NCI-H2227 (cell line): ENCODE measurements around the gene SPTBN1.
A peak's percentile ranks its signal among the peaks of the same experiment; 100 is the strongest.
"Not testable (repeated sequence)": the region's sequence is repeated elsewhere in the genome, so short reads cannot be mapped to it uniquely, and the experiment has no call there.

Experiments used
- DNase-seq: peaks from one replicate; lab custom pipeline; 2025; ENCODE audit not compliant: unreplicated experiment; lab: John Stamatoyannopoulos, UW

SPTBN1 gene

GRCh38 chr2:54469484-54470053, 13.4 kb downstream of the SPTBN1 start:
- no peak for DNase-seq

GRCh38 chr2:54470266-54470938, 14.3 kb downstream of the SPTBN1 start:
- no peak for DNase-seq

GRCh38 chr2:54471221-54471711, 15.1 kb downstream of the SPTBN1 start:
- DNase-seq, result peak; percentile 95

GRCh38 chr2:54473851-54474250, 17.7 kb downstream of the SPTBN1 start:
- DNase-seq, result no peak

GRCh38 chr2:54475285-54475684, 19.2 kb downstream of the SPTBN1 start:
- DNase-seq, result no peak

- no peak for DNase-seq
Measured at GRCh38 chr2:54475919-54476318, 19.8 kb downstream of the SPTBN1 start.

- DNase-seq, result no peak
Measured at GRCh38 chr2:54476852-54477251, 20.7 kb downstream of the SPTBN1 start.

- DNase-seq, result no peak
Measured at GRCh38 chr2:54477896-54478295, 21.8 kb downstream of the SPTBN1 start.

- DNase-seq, result no peak
Measured at GRCh38 chr2:54478899-54479298, 22.8 kb downstream of the SPTBN1 start.

- no peak for DNase-seq
Measured at GRCh38 chr2:54479424-54479823, 23.3 kb downstream of the SPTBN1 start.

GRCh38 chr2:54480025-54480424, 23.9 kb downstream of the SPTBN1 start:
- no peak for DNase-seq

GRCh38 chr2:54481686-54482085, 25.6 kb downstream of the SPTBN1 start:
- no peak for DNase-seq

- no peak for DNase-seq
Measured at GRCh38 chr2:54482715-54483114, 26.6 kb downstream of the SPTBN1 start.

- DNase-seq, result no peak
Measured at GRCh38 chr2:54483426-54483825, 27.3 kb downstream of the SPTBN1 start.

GRCh38 chr2:54485756-54486155, 29.6 kb downstream of the SPTBN1 start:
- DNase-seq, result not testable (repeated sequence)

GRCh38 chr2:54486766-54487165, 30.6 kb downstream of the SPTBN1 start:
- DNase-seq, result no peak

- DNase-seq, result no peak
Measured at GRCh38 chr2:54490863-54491262, 34.7 kb downstream of the SPTBN1 start.

- DNase-seq, result no peak
Measured at GRCh38 chr2:54492335-54492734, 36.2 kb downstream of the SPTBN1 start.

GRCh38 chr2:54494087-54494486, 38.0 kb downstream of the SPTBN1 start:
- DNase-seq, result no peak

GRCh38 chr2:54496920-54497319, 40.8 kb downstream of the SPTBN1 start:
- no peak for DNase-seq

GRCh38 chr2:54497763-54498680, 41.9 kb downstream of the SPTBN1 start:
- no peak for DNase-seq

- no peak for DNase-seq
Measured at GRCh38 chr2:54499661-54500060, 43.5 kb downstream of the SPTBN1 start.
